Endothelial cell of umbilical vein (primary cell): Measurements from ENCODE around the gene TCF7L2. TPM values are rescaled to one million over a fixed set of nuclear protein-coding genes. Genes with fewer than 3 reads are reported as not detected.

ENCODE experiments used
- BruUV-seq: library from RNA; stranded (reverse); fragments of 400-500 nt; replicated peaks from 2 replicates; lab custom pipeline; 2021; lab: Mats Ljungman, UMichigan
- CTCF ChIA-PET: fragments of 300-600, 350-600 bp; sonication (Branson Sonifier 250); formaldehyde crosslinking; loops from one replicate; lab custom pipeline; 2021; ENCODE audit warnings: antibody characterized with exemption, inconsistent platforms; lab: Charles Lee
- POLR2A ChIA-PET: fragments of 300-600, 350-600 bp; sonication (Branson Sonifier 250); formaldehyde crosslinking; loops from one replicate; lab custom pipeline; 2021; ENCODE audit warnings: antibody characterized with exemption, inconsistent platforms; lab: Charles Lee
- DNase-seq: peaks from one replicate; pipeline ENCODE4 v3.0.0-alpha.2; 2011; ENCODE audit warnings: low read depth, low spot score
- FAIRE-seq: peaks from 2 replicates; lab custom pipeline; 2011; peaks lifted over from hg19 to GRCh38; lab: Jason Lieb, UNC
- H2AFZ ChIP-seq: 2 replicates; pipeline ENCODE4 v1.6.0; 2012; ENCODE audit warnings: low read depth, low read length, control low read depth, inconsistent platforms
- H3K27ac ChIP-seq: 2 replicates; pipeline ENCODE4 v1.5.1; 2011; ENCODE audit warnings: low read depth, mild to moderate bottlenecking, control low read depth, low read length, moderate library complexity; ENCODE audit not compliant: insufficient read depth
- H3K27me3 ChIP-seq, 2 experiments: 2 replicates each; pipeline versions ENCODE4 v1.6.0 to v1.6.1; 2011; ENCODE audit warnings: low read length in 2 of 2, mixed read lengths in 1 of 2; ENCODE audit not compliant: control insufficient read depth in 2 of 2, insufficient read depth in 2 of 2
- H3K36me3 ChIP-seq, 2 experiments: 2 replicates in 1 of 2; 3 replicates in 1 of 2; pipeline ENCODE4 v1.5.1; 2011; ENCODE audit warnings: low read length in 2 of 2, mild to moderate bottlenecking in 1 of 2, moderate library complexity in 1 of 2; ENCODE audit not compliant: control insufficient read depth in 2 of 2, insufficient read depth in 2 of 2; ENCODE audit errors: extremely low read depth in 1 of 2
- H3K4me1 ChIP-seq: 3 replicates; pipeline ENCODE4 v1.5.1; 2011; ENCODE audit warnings: mild to moderate bottlenecking, low read length; ENCODE audit not compliant: control insufficient read depth, insufficient read depth; ENCODE audit errors: extremely low read depth
- H3K4me2 ChIP-seq: 2 replicates; pipeline ENCODE4 v1.6.1; 2011; ENCODE audit warnings: low read length, control low read depth, mixed read lengths; ENCODE audit not compliant: insufficient read depth
- H3K4me3 ChIP-seq, 3 experiments: fragments of 200-600 bp in 1 of 3; sonication (generic), shearing (Covaris generic) in 1 of 3; replicated peaks in 1 of 3; 2 replicates each; pipeline ENCODE4 v1.5.1; 2011 to 2016; ENCODE audit warnings: control low read depth in 3 of 3, low read length in 3 of 3, mild to moderate bottlenecking in 2 of 3, inconsistent platforms in 1 of 3, low read depth in 1 of 3, moderate library complexity in 1 of 3; ENCODE audit not compliant: insufficient read depth in 1 of 3
- H3K79me2 ChIP-seq: 2 replicates; pipeline ENCODE4 v1.6.0; 2012; ENCODE audit warnings: low read length, inconsistent platforms; ENCODE audit not compliant: control insufficient read depth, insufficient read depth
- H3K9ac ChIP-seq: replicated peaks from 2 replicates; pipeline ENCODE3; 2011; ENCODE audit warnings: low read length, control low read depth; ENCODE audit not compliant: insufficient read depth; ENCODE audit errors: extremely low read depth
- H3K9me1 ChIP-seq: replicated peaks from 3 replicates; pipeline ENCODE4 v1.6.0; 2011; ENCODE audit warnings: mild to moderate bottlenecking, low read length; ENCODE audit not compliant: control insufficient read depth, insufficient read depth; ENCODE audit errors: extremely low read depth
- H3K9me3 ChIP-seq: replicated peaks from 2 replicates; pipeline ENCODE4 v1.5.1; 2012; ENCODE audit warnings: low read length, inconsistent platforms; ENCODE audit not compliant: control insufficient read depth, insufficient read depth
- H4K20me1 ChIP-seq: replicated peaks from 2 replicates; pipeline ENCODE3; 2011; ENCODE audit warnings: mild to moderate bottlenecking, low read length; ENCODE audit not compliant: control insufficient read depth, insufficient read depth; ENCODE audit errors: extremely low read depth
- EZH2 ChIP-seq: IDR thresholded peaks from 2 replicates; pipeline ENCODE4 v1.6.1; 2012; ENCODE audit warnings: borderline replicate concordance, low read depth, mild to moderate bottlenecking, moderate library complexity, low read length, inconsistent platforms; ENCODE audit not compliant: severe bottlenecking
- FOS ChIP-seq: IDR thresholded peaks from 2 replicates; pipeline ENCODE4 v1.6.1; 2011; ENCODE audit warnings: mild to moderate bottlenecking, low read length, moderate library complexity, borderline replicate concordance; ENCODE audit not compliant: insufficient read depth
- GATA2 ChIP-seq: IDR thresholded peaks from 2 replicates; pipeline ENCODE4 v1.7.0; 2011; ENCODE audit warnings: low read depth, mild to moderate bottlenecking, moderate library complexity, mixed read lengths, low read length; ENCODE audit not compliant: insufficient read length, insufficient read depth
- JUN ChIP-seq: IDR thresholded peaks from 2 replicates; pipeline ENCODE4 v1.6.1; 2011; ENCODE audit warnings: borderline replicate concordance, low read depth; ENCODE audit not compliant: insufficient read length, insufficient read depth
- MYC ChIP-seq: IDR thresholded peaks from one replicate; pipeline ENCODE4 v1.6.1; 2011; ENCODE audit warnings: mild to moderate bottlenecking, low read depth, low read length
- POLR2A ChIP-seq: IDR thresholded peaks from 2 replicates; pipeline ENCODE4 v1.6.1; 2012; ENCODE audit warnings: low read depth, mild to moderate bottlenecking, control low read depth, low read length
- POLR2AphosphoS5 ChIP-seq: IDR thresholded peaks from 2 replicates; pipeline ENCODE4 v1.6.1; 2012; ENCODE audit warnings: low read depth, mild to moderate bottlenecking, control low read depth, low read length, moderate library complexity; ENCODE audit not compliant: insufficient read depth
- dilution Hi-C: fragments of 300-500 bp; cut with MboI; formaldehyde crosslinking; loops from one replicate; pipeline ENCODE4 v1.15.0; 2019; ENCODE audit warnings: low sequenced_read_pairs; ENCODE audit not compliant: extremely low pct_ligation_motif_present
- intact Hi-C: fragments of 100-400 bp; cut with micrococcal nuclease; formaldehyde crosslinking; loops from one replicate; pipeline ENCODE4 v1.10.0; 2022
- polyA plus RNA-seq, 4 experiments: library from polyadenylated mRNA; depleted of rRNA in 3 of 4; stranded (reverse) in 3 of 4; unstranded in 1 of 4; fragments of >200 nt; gene quantifications; 2 replicates each; pipeline versions ENCODE4 v1.2.1 to v1.2.3, GENCODE V29; 2011 to 2012; ENCODE audit warnings: missing spikeins in 1 of 4
- total RNA-seq: library from RNA; stranded (reverse); gene quantifications from 2 replicates; pipeline ENCODE4 v1.2.3, GENCODE V29; 2021
- TF ChIP-seq, protein P1 (sequence below): IDR thresholded peaks from 2 replicates; pipeline ENCODE4 v1.6.1; 2011; ENCODE audit not compliant: insufficient read depth, insufficient read length
- TF ChIP-seq, protein P2 (sequence below), 2 donors: IDR thresholded peaks; 1 replicate in 1 of 2; 2 replicates in 1 of 2; pipeline ENCODE4 v1.5.1; 2011; ENCODE audit warnings: low read length in 2 of 2, mild to moderate bottlenecking in 2 of 2, moderate library complexity in 2 of 2, control low read depth in 1 of 2, inconsistent platforms in 1 of 2, low read depth in 1 of 2; ENCODE audit not compliant: insufficient read depth in 1 of 2; ENCODE audit errors: extremely low read depth in 1 of 2

Gene TCF7L2
- total and polyA plus RNA-seq, 2 donors (not counting 3 experiments of a cell fraction or from before 2014, with no cell fraction given) = 9.9 to 21.8 TPM

DNA sequence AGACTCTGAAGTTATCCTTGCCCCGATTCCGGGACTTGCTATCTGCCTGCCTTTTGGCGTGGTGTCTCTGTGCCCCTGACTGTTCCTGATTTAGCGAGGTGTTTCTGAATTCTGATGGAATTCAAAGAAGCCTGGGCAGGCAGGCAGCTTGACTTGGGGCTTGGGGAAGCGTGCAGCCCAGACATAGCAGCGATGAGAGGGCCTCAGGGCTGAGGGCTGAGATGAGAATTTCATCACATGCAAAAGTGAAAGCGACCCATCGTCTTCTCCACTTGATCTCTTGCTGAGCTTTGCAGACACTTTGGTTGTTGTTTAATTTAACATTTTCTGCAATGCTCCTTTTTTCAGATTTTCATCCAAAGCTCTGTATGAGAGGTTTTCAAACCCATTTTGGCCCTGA lies 57.8 kb downstream of the TCF7L2 start:
- H3K4me1 ChIP-seq = no peaks in the 10 kb centered on the region
- ChIA-PET POLR2A (no interaction called here), CTCF (no interaction called here)
- peaks cover 5% of the 10 kb centered on the region for H3K79me2 ChIP-seq
- DNase-seq = no peak
- no peak overlapping the region for H3K27ac ChIP-seq
- intact Hi-C loops (no loop called here), dilution Hi-C loops (no loop called here)
- no peaks in the 10 kb centered on the region for H3K9me3 ChIP-seq
- H2AFZ ChIP-seq = no peak overlapping the region
- no peaks in the 10 kb centered on the region for H3K36me3 ChIP-seq
- no peaks in the 10 kb centered on the region for H4K20me1 ChIP-seq
- H3K4me3 ChIP-seq = no peak overlapping the region
- H3K9ac ChIP-seq = no peak overlapping the region
- BruUV-seq = no TSS peak
- no peak for FAIRE-seq
- no peak overlapping the region for H3K4me2 ChIP-seq
- no peak for TF ChIP-seq MYC
- TF ChIP-seq, protein P1, sequence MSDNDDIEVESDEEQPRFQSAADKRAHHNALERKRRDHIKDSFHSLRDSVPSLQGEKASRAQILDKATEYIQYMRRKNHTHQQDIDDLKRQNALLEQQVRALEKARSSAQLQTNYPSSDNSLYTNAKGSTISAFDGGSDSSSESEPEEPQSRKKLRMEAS = no peak
- TF ChIP-seq, protein P2, sequence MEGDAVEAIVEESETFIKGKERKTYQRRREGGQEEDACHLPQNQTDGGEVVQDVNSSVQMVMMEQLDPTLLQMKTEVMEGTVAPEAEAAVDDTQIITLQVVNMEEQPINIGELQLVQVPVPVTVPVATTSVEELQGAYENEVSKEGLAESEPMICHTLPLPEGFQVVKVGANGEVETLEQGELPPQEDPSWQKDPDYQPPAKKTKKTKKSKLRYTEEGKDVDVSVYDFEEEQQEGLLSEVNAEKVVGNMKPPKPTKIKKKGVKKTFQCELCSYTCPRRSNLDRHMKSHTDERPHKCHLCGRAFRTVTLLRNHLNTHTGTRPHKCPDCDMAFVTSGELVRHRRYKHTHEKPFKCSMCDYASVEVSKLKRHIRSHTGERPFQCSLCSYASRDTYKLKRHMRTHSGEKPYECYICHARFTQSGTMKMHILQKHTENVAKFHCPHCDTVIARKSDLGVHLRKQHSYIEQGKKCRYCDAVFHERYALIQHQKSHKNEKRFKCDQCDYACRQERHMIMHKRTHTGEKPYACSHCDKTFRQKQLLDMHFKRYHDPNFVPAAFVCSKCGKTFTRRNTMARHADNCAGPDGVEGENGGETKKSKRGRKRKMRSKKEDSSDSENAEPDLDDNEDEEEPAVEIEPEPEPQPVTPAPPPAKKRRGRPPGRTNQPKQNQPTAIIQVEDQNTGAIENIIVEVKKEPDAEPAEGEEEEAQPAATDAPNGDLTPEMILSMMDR (IDR thresholded peaks at IDR 0.05; ENCODE audit: extremely low read depth in 1 of 2, insufficient read depth in 1 of 2, low read depth in 1 of 2, low read length in 2 of 2) = no peak
- no peak for TF ChIP-seq GATA2
- TF ChIP-seq JUN = no peak
- TF ChIP-seq POLR2AphosphoS5 = no peak
- no peak for TF ChIP-seq FOS
- TF ChIP-seq EZH2 = no peak
- TF ChIP-seq POLR2A = no peak
- H3K9me1 ChIP-seq = no peaks in the 10 kb centered on the region
- H3K27me3 ChIP-seq = no peaks in the 10 kb centered on the region
